Muscle layer of duodenum (tissue), 2 donors: ENCODE data around the gene MGAT3.

Source experiments
- H3K27ac ChIP-seq: one replicate; pipeline ENCODE4 v1.7.0; 2013; ENCODE audit warnings: mild to moderate bottlenecking, low read length
- H3K27me3 ChIP-seq: one replicate; pipeline ENCODE4 v1.7.0; 2013; ENCODE audit warnings: low read depth, mild to moderate bottlenecking, control low read depth, low read length
- H3K36me3 ChIP-seq, 2 donors: one replicate each; pipeline ENCODE4 v1.7.0; 2013; ENCODE audit warnings: low read length in 2 of 2, control low read depth in 1 of 2, mild to moderate bottlenecking in 1 of 2; ENCODE audit not compliant: insufficient read depth in 2 of 2, control insufficient read depth in 1 of 2
- H3K4me1 ChIP-seq, 2 donors: one replicate each; pipeline ENCODE4 v1.7.0; 2013; ENCODE audit warnings: low read length in 2 of 2, mild to moderate bottlenecking in 2 of 2, control low read depth in 1 of 2, moderate library complexity in 1 of 2; ENCODE audit not compliant: insufficient read depth in 2 of 2, control insufficient read depth in 1 of 2
- H3K4me3 ChIP-seq, 2 donors: one replicate each; pipeline ENCODE4 v1.7.0; 2013; ENCODE audit warnings: low read length in 2 of 2, low read depth in 1 of 2, mild to moderate bottlenecking in 1 of 2
- H3K9me3 ChIP-seq, 2 donors: one replicate each; pipeline ENCODE4 v1.7.0; 2013; ENCODE audit warnings: low read length in 2 of 2, control low read depth in 1 of 2, mild to moderate bottlenecking in 1 of 2; ENCODE audit not compliant: control insufficient read depth in 1 of 2
- donor health status: healthy.

The MGAT3 gene

DNA sequence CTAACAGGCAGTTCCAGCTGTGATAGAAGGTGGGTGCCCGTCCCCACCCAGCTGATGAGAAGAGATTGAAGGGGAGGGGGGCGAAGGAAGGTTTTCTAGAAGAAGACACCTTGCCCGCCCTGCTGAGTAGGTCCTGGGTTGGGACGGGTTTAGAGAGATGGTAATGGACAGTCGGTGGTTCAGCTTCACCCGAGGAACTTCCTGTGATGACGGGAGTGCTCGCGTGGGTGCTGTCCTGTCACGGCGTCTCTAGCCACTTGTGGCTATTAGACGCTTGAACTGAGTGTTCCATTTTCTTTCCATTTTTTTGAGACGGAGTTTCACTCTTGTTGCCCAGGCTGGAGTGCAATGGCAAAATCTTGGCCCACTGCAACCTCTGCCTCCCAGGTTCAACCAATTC, 27.6 kb upstream of the MGAT3 start:
- H3K27me3 ChIP-seq: no peaks in the 10 kb centered on the region

DNA sequence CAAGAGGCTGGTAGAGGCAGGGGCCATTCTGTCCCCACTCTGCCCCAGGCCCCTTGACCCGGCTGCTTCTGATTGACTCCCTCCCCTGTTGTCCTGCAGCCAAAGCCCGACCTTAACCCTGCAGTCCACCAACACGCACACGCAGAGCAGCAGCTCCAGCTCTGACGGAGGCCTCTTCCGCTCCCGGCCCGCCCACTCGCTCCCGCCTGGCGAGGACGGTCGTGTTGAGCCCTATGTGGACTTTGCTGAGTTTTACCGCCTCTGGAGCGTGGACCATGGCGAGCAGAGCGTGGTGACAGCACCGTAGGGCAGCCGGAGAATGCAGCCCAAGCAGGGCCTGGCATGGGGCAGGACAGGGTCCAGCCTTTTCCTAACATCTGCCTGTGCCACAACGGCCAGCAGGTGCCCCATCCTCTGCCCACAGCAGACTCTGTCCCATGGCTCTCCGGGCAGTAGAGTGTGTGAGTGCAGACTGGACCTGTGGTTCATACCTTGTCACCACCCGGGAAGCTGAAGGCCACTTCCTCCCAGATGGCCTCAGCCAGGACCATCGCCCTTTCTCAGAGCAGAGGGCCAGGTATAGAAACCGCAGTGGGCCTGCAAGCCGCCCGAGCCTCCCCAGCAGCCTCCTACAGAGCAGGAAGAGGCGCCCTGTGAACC, 26.8 kb upstream of the MGAT3 start:
- Histone ChIP-seq H3K27me3 (no peaks in the 10 kb centered on the region), H3K36me3 (peaks cover 36 to 64% of the 10 kb centered on the region in 2 donors), H3K4me1 (peaks cover 4 to 22% of the 10 kb centered on the region in 2 donors), H3K9me3 (no peaks in the 10 kb centered on the region), H3K27ac (peak overlapping the region; percentile 79), H3K4me3 (no peak overlapping the region)

More for the DNA sequence above, 27.6 kb upstream of the MGAT3 start:
- no peak overlapping the region for H3K27ac ChIP-seq
- peaks cover 36 to 73% of the 10 kb centered on the region in 2 donors for H3K36me3 ChIP-seq
- H3K4me3 ChIP-seq: no peak overlapping the region
- H3K4me1 ChIP-seq: peaks cover 4 to 22% of the 10 kb centered on the region in 2 donors
- no peaks in the 10 kb centered on the region for H3K9me3 ChIP-seq

DNA sequence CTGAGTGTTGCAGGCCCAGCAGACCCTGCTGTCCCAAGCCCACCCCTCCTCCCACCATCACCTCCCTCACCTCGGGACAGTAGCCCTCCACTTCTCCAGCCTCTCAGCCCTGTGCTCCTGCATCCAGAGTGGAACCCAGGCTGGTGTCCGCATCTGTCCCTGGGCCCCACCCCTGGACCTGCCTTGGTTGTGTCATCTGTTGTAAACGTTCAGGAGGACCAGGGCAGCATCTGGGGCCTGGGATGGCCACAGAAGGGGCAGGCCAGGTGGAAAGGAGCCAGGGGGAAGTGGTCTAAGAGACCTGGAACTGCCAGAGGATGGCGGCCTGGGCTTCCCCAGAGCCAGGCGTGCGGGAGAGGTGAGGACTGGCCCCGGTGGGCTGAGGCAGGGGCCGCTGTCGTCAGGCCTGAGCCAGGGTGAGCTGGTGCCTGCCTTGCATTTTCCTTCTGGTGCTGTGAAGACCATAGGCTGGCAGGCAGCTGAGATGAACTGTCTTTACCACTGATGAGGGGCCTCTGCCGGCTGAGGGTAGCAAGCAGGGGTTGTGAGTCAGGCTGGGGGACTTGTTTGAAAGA, 26.1 kb upstream of the MGAT3 start:
- H3K27ac ChIP-seq: peak overlapping the region; percentile 79
- peaks cover 4 to 22% of the 10 kb centered on the region in 2 donors for H3K4me1 ChIP-seq
- H3K27me3 ChIP-seq: no peaks in the 10 kb centered on the region
- H3K9me3 ChIP-seq: no peaks in the 10 kb centered on the region
- H3K36me3 ChIP-seq: peaks cover 36 to 61% of the 10 kb centered on the region in 2 donors
- H3K4me3 ChIP-seq: no peak overlapping the region

DNA sequence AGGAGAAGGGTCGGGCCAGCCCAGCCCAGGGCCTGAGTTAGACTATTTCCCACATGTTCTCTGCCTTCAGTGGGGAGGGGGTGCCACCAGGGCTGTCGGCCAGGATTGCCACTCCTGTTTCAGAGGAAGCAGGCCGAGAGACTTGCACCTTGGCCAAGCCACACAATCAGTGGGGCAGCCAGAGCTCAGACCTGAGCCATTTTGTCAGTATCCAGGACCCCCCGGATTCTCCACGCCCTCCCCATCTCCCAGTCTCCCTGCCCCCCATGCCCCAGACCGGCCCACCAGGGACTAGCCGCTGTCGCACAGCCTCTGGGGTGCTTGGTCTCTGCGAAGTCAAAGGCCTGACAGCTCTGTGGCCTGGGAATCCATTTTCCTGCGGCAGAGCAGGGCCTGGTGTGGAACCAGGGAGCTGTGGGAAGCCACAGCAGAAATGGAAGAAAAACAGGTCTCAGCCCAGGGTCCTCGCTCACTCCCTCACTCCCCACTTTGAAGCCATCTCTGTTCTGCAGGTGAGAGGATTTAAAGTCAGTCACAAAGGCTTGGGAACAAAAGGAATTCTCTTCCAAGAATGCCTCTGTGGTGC, 25.5 kb upstream of the MGAT3 start:
- no peaks in the 10 kb centered on the region for H3K9me3 ChIP-seq
- H3K4me1 ChIP-seq: peaks cover 4 to 22% of the 10 kb centered on the region in 2 donors
- H3K4me3 ChIP-seq: peak overlapping the region in 1 of 2 donors; percentile 34
- H3K27ac ChIP-seq: peak overlapping the region; percentile 79
- no peaks in the 10 kb centered on the region for H3K27me3 ChIP-seq
- H3K36me3 ChIP-seq: peaks cover 31 to 56% of the 10 kb centered on the region in 2 donors

DNA sequence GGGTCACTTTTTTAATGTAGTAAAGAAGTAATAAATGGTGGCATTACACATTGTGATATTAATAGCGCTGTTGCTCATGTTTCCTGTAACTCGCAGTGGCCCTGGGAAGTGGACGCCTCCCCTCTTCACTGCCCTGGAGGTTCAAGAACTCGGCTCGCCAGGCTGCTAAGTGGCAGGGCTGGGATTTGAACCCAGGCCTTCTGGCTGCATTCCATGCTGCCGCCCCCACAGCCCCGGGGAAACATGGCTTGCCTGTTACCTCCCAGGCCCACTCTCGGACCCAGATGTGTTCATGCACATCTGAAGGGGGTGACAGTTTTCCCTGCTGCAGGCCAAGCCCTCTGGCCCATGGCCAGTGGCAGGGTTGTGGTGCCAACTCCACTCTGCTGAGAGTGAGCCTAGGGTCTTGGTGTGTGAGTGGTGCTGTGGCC, 25.0 kb upstream of the MGAT3 start:
- Histone ChIP-seq H3K27ac (peak overlapping the region; percentile 79), H3K4me1 (peaks cover 4 to 22% of the 10 kb centered on the region in 2 donors), H3K27me3 (no peaks in the 10 kb centered on the region), H3K9me3 (no peaks in the 10 kb centered on the region), H3K4me3 (no peak overlapping the region), H3K36me3 (peaks cover 26 to 51% of the 10 kb centered on the region in 2 donors)

DNA sequence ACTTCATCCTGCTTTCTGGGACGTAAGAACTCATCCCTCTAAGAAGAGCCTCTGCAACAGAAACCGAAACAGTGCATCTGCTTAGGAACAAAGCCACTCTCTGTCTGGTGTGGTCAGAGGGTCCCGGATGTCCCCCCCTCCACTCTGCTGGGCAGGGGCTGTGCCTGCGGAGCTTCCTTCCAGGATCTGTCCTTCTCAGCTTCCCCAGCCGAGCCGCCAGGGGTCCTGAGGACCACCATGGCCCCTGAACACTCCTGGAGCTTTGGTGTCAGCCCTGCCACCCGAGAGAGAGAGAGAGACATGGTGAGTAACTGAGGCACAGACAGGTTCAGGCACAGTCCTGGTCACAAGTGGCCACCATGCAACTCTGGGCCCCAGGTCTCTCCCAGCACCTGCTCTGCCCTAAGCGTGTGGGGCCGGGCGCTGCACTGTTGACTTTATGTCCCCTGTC, 24.4 kb upstream of the MGAT3 start:
- H3K4me1 ChIP-seq: peaks cover 5 to 24% of the 10 kb centered on the region in 2 donors
- H3K27me3 ChIP-seq: no peaks in the 10 kb centered on the region
- no peaks in the 10 kb centered on the region for H3K9me3 ChIP-seq
- H3K27ac ChIP-seq: peak overlapping the region; percentile 79
- peaks cover 20 to 45% of the 10 kb centered on the region in 2 donors for H3K36me3 ChIP-seq
- no peak overlapping the region for H3K4me3 ChIP-seq

DNA sequence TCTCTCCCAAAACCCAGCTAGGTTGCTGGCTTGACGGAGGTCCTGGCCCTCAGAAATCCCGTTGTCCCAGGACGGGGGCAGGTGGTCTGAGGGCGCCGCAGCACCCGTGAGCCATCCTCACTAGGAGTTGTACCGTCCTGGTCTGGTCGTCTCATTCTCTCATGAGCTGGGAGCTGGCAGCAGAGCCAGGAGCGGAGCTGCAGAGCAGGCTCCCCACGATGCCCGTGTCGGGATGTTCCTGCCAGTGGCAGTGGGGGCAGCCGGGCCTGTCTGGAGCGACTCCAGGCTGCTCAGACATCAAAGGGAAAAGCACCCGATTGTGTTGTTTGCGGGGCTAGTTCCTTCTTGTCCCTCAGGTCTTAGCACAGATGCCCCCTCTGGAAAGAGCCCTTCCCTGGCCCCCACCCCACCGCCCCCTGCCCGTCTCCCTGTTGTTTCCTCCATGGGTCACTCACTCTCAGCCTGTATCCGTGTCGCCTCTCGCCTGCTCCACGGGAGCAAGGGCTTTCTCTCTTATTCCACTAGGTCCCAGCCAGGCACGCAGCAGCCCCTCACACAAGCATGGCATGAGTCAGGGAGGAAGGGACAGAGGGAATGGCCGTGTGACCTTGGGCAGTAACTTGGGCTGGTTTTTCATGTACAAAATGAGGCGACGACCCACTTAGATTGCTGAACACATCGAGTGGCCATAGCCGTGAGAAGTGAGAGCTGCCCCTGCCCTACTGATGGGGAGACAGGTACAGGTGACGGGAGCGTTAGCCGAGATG, 23.2 kb upstream of the MGAT3 start:
- H3K27ac ChIP-seq: no peak overlapping the region

DNA sequence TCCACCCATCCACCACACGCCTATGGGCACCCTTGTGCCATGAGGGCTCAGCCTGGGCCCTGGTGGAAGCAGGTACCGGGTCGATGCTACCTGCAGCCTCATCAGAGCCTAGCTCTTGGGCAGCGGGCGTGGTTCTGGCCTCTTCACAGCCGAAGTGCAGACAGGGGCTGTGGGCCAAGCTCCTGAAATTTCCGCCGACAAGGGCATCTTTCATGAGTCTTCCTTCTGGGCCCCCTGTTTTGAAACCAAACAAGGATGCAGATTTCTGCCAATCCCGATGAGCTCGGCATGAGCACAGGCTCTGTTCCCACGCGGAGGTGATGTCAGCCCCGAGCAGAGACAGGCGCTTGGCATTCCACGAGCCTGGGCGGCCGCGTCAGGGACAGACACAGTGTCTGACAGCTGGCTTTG, 22.6 kb upstream of the MGAT3 start:
- Histone ChIP-seq H3K36me3 (peaks cover 3 to 26% of the 10 kb centered on the region in 2 donors), H3K27me3 (no peaks in the 10 kb centered on the region), H3K9me3 (no peaks in the 10 kb centered on the region), H3K27ac (no peak overlapping the region), H3K4me1 (peaks cover 10 to 29% of the 10 kb centered on the region in 2 donors), H3K4me3 (no peak overlapping the region)

More for the DNA sequence above, 23.2 kb upstream of the MGAT3 start:
- H3K9me3 ChIP-seq: no peaks in the 10 kb centered on the region
- H3K4me3 ChIP-seq: no peak overlapping the region
- H3K4me1 ChIP-seq: peaks cover 10 to 29% of the 10 kb centered on the region in 2 donors
- H3K27me3 ChIP-seq: no peaks in the 10 kb centered on the region
- peaks cover 8 to 32% of the 10 kb centered on the region in 2 donors for H3K36me3 ChIP-seq

DNA sequence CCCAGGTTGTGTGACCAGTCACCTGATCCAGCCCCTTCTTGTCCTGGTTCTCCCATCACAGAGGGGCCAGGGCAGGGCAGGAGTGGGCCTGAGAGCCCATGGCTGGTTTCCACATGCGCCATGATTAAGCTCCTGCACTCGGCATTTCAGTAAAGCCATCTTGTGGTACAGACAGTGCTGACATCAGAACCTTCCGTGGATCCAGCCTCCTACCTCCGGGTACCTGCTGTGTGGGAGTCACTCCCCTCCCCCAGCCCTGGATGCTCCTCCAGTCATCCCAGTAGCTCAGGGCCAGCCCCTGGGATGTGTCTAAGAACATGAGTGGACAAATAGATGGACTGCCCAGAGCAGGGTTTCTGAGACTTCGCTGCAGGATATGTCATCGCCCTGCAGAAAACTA, 22.1 kb upstream of the MGAT3 start:
- H3K9me3 ChIP-seq: no peaks in the 10 kb centered on the region
- H3K27me3 ChIP-seq: no peaks in the 10 kb centered on the region
- peaks cover 10 to 29% of the 10 kb centered on the region in 2 donors for H3K4me1 ChIP-seq
- no peak overlapping the region for H3K27ac ChIP-seq
- no peak overlapping the region for H3K4me3 ChIP-seq
- peaks cover 3 to 24% of the 10 kb centered on the region in 2 donors for H3K36me3 ChIP-seq

DNA sequence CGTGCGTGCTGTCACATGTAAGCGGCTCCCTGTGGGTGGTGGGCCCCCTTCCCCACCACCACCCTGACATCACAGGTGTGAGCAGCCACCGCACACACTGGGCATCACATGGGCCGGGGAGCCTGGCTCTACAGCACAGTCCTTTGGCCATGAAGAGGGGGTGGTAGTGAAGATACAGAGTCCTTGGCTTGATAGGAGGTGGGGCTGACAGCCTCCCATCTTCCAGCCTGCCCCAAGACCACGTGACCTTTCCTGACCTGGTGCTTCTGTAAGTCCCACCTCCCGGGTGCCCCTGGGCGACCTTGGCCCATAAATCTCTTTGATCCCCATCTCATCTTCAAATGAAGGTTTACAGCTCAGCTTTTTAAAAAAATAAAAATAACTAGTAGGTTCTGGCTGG, 21.2 kb upstream of the MGAT3 start:
- H3K27me3 ChIP-seq: no peaks in the 10 kb centered on the region
- H3K4me1 ChIP-seq: peaks cover 10 to 28% of the 10 kb centered on the region in 2 donors
- no peak overlapping the region for H3K27ac ChIP-seq
- H3K36me3 ChIP-seq: peaks cover 0 to 20% of the 10 kb centered on the region in 2 donors
- no peaks in the 10 kb centered on the region for H3K9me3 ChIP-seq
- H3K4me3 ChIP-seq: no peak overlapping the region
